Peyer's patch (tissue), 4 donors: ENCODE data around the gene EDEM1.

Experiments
- CTCF ChIP-seq, 6 experiments: fragments of 450-650 bp in 4 of 6; fragments of 200-600 bp in 2 of 6; sonication (generic) in 1 of 6; IDR thresholded peaks; one replicate each; pipeline ENCODE4 v1.5.1; 2017 to 2019; ENCODE audit warnings: antibody characterized with exemption in 6 of 6, mild to moderate bottlenecking in 3 of 6, moderate library complexity in 1 of 6
- POLR2A ChIP-seq, 2 donors: fragments of 450-650 bp; IDR thresholded peaks; one replicate each; pipeline ENCODE4 v1.5.1; 2017; ENCODE audit warnings: antibody characterized with exemption in 2 of 2, mild to moderate bottlenecking in 2 of 2, moderate library complexity in 2 of 2

- TF ChIP-seq CTCF (IDR thresholded peaks at IDR 0.05) (no peak), POLR2A (IDR thresholded peaks at IDR 0.05) (no peak)
Observed at GRCh38 chr3:5213574-5213966, 26.1 kb downstream of the EDEM1 start.
